ENCODE results near the gene DNALI1.
"Not testable (repeated sequence)": the region's sequence is repeated elsewhere in the genome, so short reads cannot be mapped to it uniquely, and the experiment has no call there.

The DNALI1 gene

GRCh38 chr1:37556712-37557196 is at the start of gene DNALI1:
DNALI1 (plus strand) TSS chr1:37556940; CDS start chr1:37556995, 55 bp downstream.
- DNase-seq: no peak

- no peak for DNase-seq
Measured at GRCh38 chr1:37509181-37509580, 47.6 kb upstream of the DNALI1 start.

- no peak for DNase-seq
Measured at GRCh38 chr1:37513795-37514349, 42.9 kb upstream of the DNALI1 start.

- peak; percentile 68 for DNase-seq
Measured at GRCh38 chr1:37514350-37515184, 42.2 kb upstream of the DNALI1 start, which contains the start of gene MEAF6. MEAF6 (minus strand) TSS chr1:37514766; CDS start chr1:37514746, 20 bp downstream.

- no peak for DNase-seq
Measured at GRCh38 chr1:37515185-37516034, 41.3 kb upstream of the DNALI1 start.

GRCh38 chr1:37517569-37517968 is 39.2 kb upstream of the DNALI1 start:
- DNase-seq: no peak

- not testable (repeated sequence) for DNase-seq
Measured at GRCh38 chr1:37518241-37518640, 38.5 kb upstream of the DNALI1 start.

- not testable (repeated sequence) for DNase-seq
Measured at GRCh38 chr1:37518929-37519328, 37.8 kb upstream of the DNALI1 start.

- no peak for DNase-seq
Measured at GRCh38 chr1:37519613-37520012, 37.1 kb upstream of the DNALI1 start.

GRCh38 chr1:37529888-37530287 is 26.9 kb upstream of the DNALI1 start:
- not testable (repeated sequence) for DNase-seq

GRCh38 chr1:37532418-37533156 is 24.2 kb upstream of the DNALI1 start:
- DNase-seq: not testable (repeated sequence)

GRCh38 chr1:37533317-37534093 is 23.2 kb upstream of the DNALI1 start:
- DNase-seq: no peak

GRCh38 chr1:37537378-37537777 is 19.4 kb upstream of the DNALI1 start:
- DNase-seq: no peak

- not testable (repeated sequence) for DNase-seq
Measured at GRCh38 chr1:37539154-37539553, 17.6 kb upstream of the DNALI1 start.

- DNase-seq: no peak
Measured at GRCh38 chr1:37540036-37540785, 16.5 kb upstream of the DNALI1 start.

GRCh38 chr1:37544530-37544929 is 12.2 kb upstream of the DNALI1 start:
- no peak for DNase-seq

- no peak for DNase-seq
Measured at GRCh38 chr1:37545019-37545418, 11.7 kb upstream of the DNALI1 start.

- DNase-seq: no peak
Measured at GRCh38 chr1:37549341-37549740, 7.4 kb upstream of the DNALI1 start.

- no peak for DNase-seq
Measured at GRCh38 chr1:37553598-37553926, 3.2 kb upstream of the DNALI1 start.

- DNase-seq: peak; percentile 40
Measured at GRCh38 chr1:37553927-37554808, 2.6 kb upstream of the DNALI1 start, which contains the start of gene SNIP1. SNIP1 (minus strand) TSS chr1:37554293; CDS start chr1:37554229, 64 bp downstream.

Measured in GOT3 (cell line).